ENCODE data around the gene ARHGAP10.
"Not testable (repeated sequence)": the region's sequence is repeated elsewhere in the genome, so short reads cannot be mapped to it uniquely, and the experiment has no call there.

The ARHGAP10 gene

DNA sequence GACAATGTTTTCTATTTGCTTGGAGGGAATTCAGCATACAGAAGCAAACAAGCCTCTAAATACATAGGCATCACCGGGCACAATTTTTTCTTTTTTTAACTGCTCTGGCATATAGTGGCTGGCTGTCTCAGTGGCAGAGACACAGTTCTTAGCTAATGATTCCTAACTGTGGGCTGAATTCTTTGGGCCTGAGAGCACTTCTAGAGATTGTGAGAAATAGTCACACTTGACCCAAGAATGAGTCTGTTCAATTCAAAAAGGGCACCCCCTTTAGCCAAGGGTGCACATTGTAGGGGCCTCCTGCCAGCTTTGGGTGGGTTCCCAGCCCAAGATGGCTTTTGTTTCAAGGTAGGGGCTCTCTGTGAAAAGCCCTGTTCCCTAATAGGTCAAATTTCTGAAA is 345.7 kb downstream of the ARHGAP10 start:
- DNase-seq (ENCODE audit: insufficient read length, low spot score): no peak
- no peak for FAIRE-seq

DNA sequence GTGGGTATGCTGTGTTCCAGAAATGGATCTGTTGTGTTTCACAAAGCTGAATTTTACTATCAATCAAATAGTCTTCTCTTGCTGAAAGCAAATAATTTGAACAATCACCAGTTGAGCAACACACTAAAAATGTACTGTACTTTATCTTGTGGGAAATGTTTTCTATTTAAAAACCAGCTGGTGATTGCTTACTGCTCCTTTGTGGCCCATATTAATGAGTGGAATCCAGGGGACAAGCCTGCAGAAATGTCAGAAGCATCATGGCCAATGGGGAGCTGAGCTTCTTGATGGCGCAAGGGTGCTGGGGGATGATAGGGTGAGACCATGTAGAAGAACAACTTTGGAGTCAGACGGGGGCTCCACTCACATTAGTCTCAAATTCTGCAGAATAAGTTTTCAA is 346.2 kb downstream of the ARHGAP10 start:
- no peak for DNase-seq (ENCODE audit: insufficient read length, low spot score)
- FAIRE-seq: no peak

DNA sequence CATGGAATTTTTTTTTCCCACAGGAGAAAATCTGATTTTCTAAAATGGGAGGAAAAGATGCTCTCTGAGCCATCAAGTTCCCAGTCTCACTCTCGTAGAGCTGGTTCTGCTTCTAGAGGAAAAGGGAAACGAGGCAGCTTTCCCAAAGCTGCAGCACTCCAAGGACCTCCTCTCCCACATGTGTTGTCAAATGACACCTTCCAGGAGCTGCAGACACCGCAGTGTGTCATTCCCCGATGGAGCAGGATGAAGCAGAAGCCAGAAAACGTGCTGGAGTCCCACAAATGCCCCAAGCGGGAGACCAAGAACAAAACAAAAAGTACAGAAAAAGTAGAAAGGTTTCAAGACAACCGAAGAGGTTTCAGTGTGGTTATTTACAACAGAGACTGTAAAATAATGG is 348.1 kb downstream of the ARHGAP10 start:
- no peak for DNase-seq (ENCODE audit: insufficient read length, low spot score)
- no peak for FAIRE-seq

DNA sequence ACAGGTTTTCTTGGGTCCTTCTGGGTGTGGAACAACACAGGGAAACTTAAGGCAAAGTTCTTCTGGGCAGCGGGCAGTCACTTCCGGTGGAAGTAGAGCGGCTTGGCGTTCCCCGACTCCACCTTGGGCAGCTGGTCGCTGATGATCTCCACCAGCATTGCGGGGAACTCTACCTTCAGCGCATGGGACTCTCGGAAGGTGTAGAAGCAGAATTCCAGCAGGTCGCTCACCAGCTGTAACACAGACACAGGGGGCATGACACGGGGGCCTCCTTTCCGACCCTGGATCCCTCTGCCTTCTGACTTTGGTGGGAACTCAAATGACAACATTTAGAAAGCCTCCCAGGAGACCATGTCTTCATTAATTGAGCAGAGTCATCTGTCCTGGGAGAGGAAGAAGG is 349.4 kb downstream of the ARHGAP10 start:
- FAIRE-seq: no peak

GRCh38 chr4:148081745-148082144 is 349.9 kb downstream of the ARHGAP10 start:
- DNase-seq (ENCODE audit: insufficient read length, low spot score) (no peak), FAIRE-seq (no peak)

More for the DNA sequence above, 349.4 kb downstream of the ARHGAP10 start:
- no peak for DNase-seq (ENCODE audit: insufficient read length, low spot score)

GRCh38 chr4:148083073-148083472 is 351.2 kb downstream of the ARHGAP10 start:
- not testable (repeated sequence) for FAIRE-seq

DNA sequence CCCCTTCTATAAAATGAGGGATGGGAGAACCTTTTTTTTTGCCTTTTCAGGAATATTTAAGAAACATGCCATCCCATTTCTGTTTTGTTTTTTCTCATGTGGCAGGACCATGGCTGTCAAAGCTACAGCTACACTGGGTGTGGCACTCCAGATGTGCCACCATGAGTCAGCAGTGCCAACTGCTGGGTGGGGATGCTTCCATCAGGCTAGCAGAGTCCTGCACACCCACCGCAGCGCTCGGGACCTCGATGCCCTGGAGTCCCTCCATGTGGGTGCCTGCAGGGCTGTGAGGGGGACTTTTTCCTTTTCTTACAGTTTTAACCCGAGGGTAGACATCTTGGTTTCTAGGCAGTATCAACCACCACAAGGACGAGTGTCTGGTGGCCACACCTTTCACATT is 357.7 kb downstream of the ARHGAP10 start:
- DNase-seq (ENCODE audit: insufficient read length, low spot score): no peak
- FAIRE-seq: no peak

More at GRCh38 chr4:148083073-148083472, 351.2 kb downstream of the ARHGAP10 start:
- DNase-seq (ENCODE audit: insufficient read length, low spot score): not testable (repeated sequence)

DNA sequence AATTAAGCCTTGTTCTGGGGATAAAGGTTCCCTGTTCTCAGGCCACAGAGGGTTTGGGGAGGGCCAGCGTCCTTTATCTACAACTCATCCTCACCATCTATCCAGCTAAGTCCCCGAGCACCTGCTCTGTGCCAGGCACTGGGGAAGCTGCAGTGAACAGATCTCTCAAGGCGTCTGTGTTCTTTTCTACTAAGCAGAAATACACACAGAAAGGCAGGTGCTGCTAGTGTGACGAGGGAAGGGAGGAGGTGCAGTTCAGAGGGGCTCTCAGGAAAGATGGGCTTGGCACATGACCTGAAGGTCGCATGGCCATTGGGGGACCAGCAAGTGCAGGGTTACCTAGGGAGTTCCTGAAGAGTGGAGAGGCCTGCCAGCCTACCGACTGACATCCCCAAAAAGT is 358.1 kb downstream of the ARHGAP10 start:
- FAIRE-seq (no peak), DNase-seq (ENCODE audit: insufficient read length, low spot score) (no peak)

DNA sequence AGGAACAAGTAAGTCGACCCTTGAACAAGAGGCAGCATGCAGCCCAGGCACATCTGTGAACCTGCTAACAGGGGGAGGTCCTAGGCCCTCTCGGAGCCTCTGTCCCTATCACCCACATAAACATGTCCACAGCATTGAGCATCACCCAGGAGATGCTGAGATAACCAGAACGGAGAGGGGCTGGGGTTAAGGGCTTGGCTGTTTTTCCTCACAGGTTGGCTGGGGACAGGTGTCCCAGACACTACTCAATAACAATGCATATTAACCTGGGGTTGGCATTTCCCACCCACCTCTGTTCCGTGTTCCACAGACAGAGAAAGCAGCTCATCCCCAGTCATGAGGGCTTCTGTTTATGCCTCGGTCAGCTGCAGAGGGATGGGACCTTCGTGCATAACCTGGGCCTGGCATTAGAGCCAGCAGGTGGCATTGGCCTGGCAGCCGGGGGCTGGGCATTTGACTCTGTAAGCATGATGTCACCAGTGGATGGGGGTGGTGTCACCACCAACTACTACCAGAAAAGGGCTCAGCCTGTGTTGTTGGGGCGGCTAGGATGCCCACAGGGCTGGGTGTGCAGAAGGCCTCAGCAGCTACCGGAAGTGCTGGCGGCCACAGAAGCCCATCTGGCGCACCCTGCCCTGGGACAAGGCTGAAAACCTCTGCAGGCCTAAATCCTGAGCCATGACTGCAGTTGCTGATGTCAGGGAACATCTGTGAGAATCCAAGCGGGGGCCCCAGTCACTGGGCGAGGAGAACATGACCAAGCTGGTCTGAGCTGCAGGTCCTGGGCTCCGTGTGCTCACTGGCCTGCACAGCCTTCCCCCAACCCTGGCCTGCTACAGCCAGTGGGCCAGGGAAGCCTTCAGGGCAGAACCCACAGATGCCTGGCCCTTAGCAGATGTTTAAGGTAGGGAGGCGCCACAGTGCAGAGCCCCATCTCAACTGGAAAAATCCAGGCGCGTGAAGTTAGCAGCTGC is 358.9 kb downstream of the ARHGAP10 start:
- FAIRE-seq (no peak), DNase-seq (ENCODE audit: insufficient read length, low spot score) (no peak)

- no peak for FAIRE-seq
These were observed 360.0 kb downstream of the ARHGAP10 start for GRCh38 chr4:148091896-148092295.

GRCh38 chr4:148092316-148093014 is 360.6 kb downstream of the ARHGAP10 start:
- DNase-seq (ENCODE audit: insufficient read length, low spot score) (no peak), FAIRE-seq (no peak)

More at GRCh38 chr4:148091896-148092295, 360.0 kb downstream of the ARHGAP10 start:
- no peak for DNase-seq (ENCODE audit: insufficient read length, low spot score)

- FAIRE-seq (no peak), DNase-seq (ENCODE audit: insufficient read length, low spot score) (no peak)
These were observed 361.2 kb downstream of the ARHGAP10 start for GRCh38 chr4:148093065-148093464.

DNA sequence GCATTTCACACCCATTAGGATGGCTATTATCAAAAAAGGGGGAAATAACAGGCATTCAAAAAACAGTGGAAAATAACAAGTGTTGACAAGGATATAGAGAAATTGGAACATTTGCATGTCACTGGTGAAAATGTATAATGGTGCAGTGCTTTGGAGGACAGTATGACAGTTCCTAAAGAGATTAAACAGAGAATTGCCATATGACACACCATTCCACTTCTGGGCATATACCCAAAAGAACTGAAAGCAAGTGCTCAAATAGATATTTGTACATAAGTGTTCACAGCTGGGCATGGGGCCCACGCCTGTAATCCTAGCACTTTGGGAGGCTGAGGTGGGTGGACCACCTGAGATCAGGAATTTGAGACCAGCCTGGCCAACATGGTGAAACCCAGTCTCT is 362.3 kb downstream of the ARHGAP10 start:
- no peak for FAIRE-seq
- no peak for DNase-seq (ENCODE audit: insufficient read length, low spot score)

DNA sequence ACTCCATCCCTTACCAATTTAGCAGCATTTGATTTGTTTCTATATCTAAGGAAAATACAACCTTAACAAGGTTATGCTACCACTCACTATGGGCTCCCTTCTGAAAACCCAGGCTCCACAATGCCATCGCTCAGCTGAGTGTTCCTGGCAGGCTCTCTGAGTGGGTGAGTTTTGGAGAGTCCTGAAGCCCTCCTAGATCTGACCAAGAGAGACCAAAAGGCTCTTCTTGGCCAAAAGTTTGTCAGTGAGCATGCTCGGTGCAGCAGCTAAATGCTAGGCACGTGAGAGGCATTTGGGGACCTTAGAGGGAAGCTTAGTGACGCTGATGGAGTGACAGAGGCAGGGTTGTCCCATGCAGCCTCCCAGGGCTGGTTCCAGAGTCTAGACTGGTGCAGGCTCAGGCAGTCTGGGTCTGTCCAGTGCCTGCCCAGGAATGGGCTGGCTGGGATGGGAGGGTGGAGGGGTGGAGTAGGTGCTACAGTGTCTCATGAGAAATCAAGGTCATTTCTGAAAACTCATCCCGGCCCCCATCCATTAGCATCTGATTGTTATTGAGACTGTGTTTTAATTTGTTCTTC is 363.5 kb downstream of the ARHGAP10 start:
- no peak for DNase-seq (ENCODE audit: insufficient read length, low spot score)
- no peak for FAIRE-seq

GRCh38 chr4:148097801-148098200 is 365.9 kb downstream of the ARHGAP10 start:
- FAIRE-seq: no peak
- no peak for DNase-seq (ENCODE audit: insufficient read length, low spot score)

DNA sequence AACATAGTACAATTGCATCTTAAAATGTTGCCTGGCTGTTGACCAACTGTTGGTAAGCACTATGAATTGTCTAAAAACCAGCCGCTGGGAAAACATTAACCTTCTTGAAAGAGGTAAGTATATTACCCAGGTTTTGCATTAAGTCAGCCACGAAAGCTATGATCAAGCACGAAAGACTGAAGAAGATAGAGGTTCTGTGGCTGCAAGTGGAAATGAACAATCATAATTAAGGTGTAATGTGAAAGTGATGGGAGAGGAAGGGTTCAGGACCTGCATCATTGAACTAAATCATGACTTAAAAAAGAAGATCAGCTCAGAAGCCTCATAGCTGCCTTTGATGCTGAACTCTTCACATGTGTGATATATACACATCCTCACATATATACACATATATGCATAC is 369.3 kb downstream of the ARHGAP10 start:
- no peak for DNase-seq (ENCODE audit: insufficient read length, low spot score)
- no peak for FAIRE-seq

DNA sequence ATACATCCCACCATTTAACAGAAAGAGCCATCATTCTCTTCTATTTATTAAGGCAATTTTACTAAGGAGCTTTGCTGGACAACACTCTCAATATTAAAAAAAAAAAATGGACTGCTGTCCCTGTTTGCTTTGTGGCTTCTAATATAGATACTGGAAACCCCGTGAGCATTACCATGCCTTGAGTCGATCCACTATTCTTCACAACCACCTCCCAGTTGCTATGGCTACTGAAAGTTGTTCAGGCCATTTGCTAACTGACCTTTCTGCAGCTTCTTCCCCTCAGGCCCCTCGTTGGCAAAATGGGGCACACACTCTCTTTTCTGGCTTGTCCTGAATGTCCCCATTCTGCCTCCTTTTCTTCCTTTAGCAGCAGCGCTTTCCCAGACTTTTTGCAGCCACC is 369.9 kb downstream of the ARHGAP10 start:
- no peak for FAIRE-seq
- no peak for DNase-seq (ENCODE audit: insufficient read length, low spot score)

DNA sequence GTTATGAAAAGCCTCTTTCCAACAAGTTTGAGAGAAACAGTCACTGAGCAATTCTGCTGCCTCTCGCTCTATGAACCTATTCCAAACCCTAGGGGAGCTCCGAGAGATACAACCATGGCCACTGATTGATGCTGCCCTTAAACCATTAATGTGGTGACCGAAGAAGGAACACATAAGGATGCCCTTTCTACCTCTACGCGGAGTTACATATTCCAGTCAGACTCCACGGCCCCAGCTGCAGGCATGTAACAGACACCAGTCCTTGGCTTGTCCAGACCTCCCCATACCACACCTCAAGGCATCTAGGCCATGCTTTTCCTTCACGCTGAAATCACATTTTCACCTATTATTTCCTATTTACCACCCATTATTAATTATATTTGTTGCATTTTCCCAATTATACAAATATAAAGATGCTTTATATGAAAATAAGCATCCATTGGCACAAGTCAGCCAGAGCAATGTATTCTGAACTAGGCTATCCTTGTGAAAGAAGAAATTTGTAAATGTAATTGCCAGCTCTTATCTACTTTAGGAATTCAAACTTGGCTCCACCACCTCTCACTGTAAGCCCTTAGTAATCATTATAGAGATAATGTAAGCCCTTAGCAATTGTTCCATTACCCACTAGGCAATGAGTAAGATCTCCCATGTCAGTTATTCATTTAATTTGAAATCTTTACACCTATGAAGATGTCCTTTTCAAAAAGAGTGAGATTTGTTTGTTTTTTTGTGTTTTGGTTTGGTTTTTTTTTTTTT is 371.9 kb downstream of the ARHGAP10 start:
- FAIRE-seq (no peak), DNase-seq (ENCODE audit: insufficient read length, low spot score) (no peak)

DNA sequence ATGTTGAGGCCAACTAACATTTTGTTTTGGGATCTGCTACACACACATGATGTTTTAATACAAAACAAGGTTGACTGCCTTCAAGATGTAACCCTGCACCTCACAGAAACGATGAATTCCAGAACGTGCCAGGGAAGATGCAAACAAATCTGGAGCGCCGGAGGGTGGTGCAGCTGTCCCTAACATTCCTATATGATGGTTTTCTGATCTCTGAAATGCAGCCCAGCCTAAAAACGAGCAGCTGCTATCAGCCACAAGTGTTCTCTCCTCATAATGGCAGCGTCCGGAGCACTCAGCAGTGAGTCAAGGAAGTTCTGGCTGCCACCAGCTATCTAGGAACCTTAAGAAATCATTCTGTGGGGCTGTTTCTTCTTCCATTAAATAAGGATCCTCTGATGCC is 376.9 kb downstream of the ARHGAP10 start:
- DNase-seq (ENCODE audit: insufficient read length, low spot score): no peak
- no peak for FAIRE-seq

DNA sequence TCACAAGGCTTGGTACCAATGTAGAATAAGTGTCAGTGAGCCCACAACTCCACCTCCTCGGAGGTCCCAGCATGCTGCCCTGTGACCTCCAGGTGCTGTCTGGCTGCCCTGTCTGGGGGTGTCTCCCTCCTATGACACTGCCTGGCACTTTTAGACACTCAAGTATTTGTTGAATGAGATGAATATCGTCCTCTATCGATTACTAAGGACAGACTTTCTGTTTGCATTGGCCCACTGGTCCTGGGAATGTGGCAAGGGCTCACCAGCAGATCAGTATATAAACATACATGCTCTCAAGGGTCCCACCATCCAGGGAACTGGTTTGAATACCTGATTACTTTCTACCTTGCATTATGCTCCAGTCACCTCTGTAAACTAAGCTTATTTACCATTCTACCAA is 377.3 kb downstream of the ARHGAP10 start:
- FAIRE-seq (no peak), DNase-seq (ENCODE audit: insufficient read length, low spot score) (no peak)

- DNase-seq (ENCODE audit: insufficient read length, low spot score) (no peak), FAIRE-seq (no peak)
These were observed 378.3 kb downstream of the ARHGAP10 start for GRCh38 chr4:148110169-148110568.

All from GM19239 (cell line).